Testis (tissue), 2 donors: ENCODE data around the gene MRPL18.

Experiments used
- POLR2A ChIP-seq: fragments of 450-650 bp; IDR thresholded peaks from one replicate; pipeline ENCODE4 v1.6.1; 2017; ENCODE audit warnings: antibody characterized with exemption, mild to moderate bottlenecking, moderate library complexity
- TF ChIP-seq, protein P1 (sequence below), 3 experiments: fragments of 450-650 bp in 2 of 3; fragments of 200-600 bp in 1 of 3; sonication (generic) in 1 of 3; IDR thresholded peaks; one replicate each; pipeline ENCODE4 v1.5.1; 2016 to 2019; ENCODE audit warnings: antibody characterized with exemption in 3 of 3, mild to moderate bottlenecking in 2 of 3, moderate library complexity in 1 of 3

DNA sequence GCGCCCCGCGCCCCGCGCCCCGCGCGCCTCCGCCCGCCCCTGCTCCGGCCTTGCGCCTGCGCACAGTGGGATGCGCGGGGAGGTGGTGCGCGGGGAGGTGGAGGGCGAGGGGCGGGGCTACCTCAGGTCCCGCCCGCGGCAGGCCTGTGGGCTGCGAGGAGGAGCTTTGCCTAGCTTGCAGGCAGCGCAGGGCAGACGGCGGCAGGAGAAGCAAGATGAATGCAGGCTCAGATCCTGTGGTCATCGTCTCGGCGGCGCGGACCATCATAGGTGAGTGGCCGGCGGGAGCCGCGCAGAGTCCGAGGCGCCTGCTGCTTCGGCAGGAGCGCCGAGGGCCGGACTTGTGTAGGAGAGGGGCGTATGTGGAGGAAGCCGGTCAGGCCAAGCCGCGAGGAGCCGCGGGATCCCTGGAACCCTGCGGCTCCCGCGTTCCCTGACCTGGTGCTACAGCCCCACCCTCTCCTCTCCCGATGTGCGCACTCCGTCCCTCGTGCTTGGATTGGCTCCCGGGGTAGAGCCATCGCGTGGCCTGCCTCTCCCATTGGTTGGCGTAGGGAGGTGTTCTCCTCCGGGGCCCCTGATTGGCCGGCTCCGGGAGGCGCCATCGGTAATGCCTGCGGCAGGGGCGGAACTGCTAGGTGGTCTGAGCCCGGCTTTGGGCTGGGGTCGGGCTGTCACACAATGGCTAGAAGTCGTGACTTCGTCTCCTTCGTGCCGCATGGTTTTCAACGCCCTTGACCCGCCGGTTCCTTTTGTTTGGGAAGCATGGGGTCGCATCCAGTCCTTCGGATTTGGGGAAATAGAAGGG is 28.2 kb upstream of the MRPL18 start, which contains the start of gene ACAT2:
- TF ChIP-seq, protein P1, sequence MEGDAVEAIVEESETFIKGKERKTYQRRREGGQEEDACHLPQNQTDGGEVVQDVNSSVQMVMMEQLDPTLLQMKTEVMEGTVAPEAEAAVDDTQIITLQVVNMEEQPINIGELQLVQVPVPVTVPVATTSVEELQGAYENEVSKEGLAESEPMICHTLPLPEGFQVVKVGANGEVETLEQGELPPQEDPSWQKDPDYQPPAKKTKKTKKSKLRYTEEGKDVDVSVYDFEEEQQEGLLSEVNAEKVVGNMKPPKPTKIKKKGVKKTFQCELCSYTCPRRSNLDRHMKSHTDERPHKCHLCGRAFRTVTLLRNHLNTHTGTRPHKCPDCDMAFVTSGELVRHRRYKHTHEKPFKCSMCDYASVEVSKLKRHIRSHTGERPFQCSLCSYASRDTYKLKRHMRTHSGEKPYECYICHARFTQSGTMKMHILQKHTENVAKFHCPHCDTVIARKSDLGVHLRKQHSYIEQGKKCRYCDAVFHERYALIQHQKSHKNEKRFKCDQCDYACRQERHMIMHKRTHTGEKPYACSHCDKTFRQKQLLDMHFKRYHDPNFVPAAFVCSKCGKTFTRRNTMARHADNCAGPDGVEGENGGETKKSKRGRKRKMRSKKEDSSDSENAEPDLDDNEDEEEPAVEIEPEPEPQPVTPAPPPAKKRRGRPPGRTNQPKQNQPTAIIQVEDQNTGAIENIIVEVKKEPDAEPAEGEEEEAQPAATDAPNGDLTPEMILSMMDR (IDR thresholded peaks at IDR 0.05), result peak in 1 of 3 experiments; percentile 27
- no peak for TF ChIP-seq POLR2A
